Measurements from ENCODE around the gene KRT81.
"Not testable (repeated sequence)": the region's sequence is repeated elsewhere in the genome, so short reads cannot be mapped to it uniquely, and the experiment has no call there.

The KRT81 gene

DNA sequence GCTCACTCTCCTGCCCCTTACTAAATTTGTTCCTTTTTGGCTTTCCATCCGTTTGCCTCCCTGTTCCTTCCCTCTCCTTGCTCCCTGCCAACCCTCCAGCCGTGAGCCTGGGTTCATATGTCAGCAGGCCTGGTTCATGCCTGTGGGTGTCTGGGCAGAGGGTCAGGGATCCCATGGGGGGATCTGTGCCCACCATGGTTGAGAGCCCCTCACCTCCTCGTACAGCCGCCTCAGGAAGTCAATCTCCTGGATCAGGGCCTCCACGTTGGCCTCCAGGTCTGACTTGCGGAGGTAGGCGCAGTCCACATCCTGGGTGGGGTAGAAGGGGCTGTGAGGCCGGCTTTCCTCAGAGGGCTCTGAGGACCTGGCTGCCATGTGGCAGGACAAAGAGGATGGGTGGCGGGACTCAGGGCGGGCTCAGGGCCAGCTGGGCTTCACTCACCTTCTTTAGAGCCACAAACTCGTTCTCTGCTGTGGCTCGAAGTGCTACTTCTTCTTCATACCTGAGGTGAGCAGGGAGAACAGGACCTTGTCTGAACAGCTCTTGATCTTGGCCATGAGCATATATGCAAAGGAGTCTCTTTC, 26.2 kb upstream of the KRT81 start:
- no peak for DNase-seq (ENCODE audit: low read depth, low spot score)

DNA sequence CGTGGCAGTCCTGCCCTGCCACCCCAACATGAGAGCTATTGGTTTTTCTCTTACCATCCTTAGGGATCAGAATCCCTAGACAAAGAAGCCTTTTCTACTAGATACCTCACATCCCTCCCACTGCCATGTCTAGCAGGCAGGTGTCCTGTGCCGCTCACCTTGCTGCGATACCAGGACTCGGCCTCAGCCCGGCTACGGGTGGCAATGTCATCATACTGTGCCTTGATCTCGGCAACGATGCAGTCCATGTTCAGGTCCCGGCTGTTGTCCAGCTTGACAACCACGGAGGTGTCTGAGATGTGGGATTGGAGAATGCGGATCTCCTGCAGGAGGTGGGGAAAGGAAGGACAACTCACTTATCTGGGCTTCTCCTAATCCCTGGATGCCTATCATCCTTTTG, 25.4 kb upstream of the KRT81 start:
- no peak for DNase-seq (ENCODE audit: low read depth, low spot score)

DNA sequence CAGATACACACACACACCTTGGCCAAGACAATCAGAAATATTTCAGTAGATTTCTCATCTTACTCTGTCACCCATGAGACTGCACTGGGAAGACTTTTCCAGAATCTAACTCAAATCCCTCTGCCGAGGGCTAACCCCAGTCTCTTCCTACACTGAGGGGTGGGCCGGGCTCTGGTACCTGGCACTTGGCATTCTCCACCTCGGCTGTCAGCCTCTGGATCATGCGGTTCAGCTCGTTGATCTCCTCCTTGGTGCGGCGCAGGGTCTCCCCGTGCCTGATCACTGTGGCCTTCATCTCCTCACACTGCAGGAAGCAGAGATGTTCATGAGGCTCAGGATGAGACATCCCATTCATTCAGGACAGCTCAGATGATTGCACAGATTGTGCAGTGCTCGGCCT, 25.0 kb upstream of the KRT81 start:
- DNase-seq (ENCODE audit: low read depth, low spot score): no peak

DNA sequence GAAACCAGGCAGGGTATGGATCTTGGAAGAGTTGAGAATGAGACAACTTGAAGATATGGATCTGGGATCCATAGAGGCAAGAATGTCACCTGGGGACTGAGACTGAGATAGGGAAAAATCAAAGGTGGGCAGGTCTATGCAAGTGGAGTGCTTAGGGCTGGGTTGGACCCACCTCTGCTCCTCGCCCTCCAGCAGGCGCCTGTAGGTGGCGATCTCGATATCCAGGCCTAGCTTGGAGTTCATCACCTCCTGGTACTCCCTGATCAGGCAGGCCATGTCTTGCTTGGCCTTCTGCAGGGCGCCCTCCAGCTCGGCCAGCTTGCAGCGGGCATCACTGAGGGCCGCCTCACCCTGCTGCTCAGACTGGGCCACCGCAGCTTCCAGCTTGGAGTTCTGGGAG, 24.4 kb upstream of the KRT81 start:
- DNase-seq (ENCODE audit: low read depth, low spot score): not testable (repeated sequence)

DNA sequence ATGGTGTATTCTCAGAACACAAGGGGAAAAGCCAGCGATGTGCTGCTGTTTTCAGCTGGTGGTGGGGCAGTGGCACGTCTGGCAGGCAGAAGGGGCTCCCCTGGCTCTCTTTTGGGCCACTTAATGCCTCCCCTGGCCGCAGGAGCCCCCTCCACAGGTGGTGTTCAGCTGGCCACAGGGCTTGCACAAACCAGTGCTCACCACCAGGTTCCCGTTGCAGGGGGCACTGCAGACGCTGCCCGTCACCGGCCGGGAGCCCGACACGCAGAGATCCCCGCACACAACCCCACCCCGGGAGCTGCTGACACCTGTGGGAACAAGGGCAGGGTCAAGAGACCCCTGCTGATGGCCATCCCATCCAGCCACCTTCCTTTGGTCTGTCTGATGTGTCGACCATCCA, 23.2 kb upstream of the KRT81 start:
- DNase-seq (ENCODE audit: low read depth, low spot score): no peak

DNA sequence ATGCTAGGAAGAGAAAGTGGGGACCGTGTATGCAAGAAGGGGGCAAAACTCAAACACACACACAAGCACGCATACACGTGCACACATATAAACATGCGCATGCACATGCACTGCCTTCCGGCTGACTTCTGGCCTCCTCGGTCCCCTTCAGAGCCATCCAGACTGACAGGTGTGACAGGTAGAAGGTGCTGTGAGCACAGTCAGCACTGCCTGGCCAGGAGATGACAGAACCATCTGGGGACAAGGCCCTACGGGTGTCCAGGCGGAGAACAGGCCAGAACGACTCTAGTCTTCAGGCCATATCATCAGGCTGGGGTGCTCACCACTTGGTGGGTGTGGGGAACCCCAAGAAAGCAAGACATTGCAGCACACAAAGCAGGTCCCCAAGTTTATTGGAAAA, 22.6 kb upstream of the KRT81 start:
- no peak for DNase-seq (ENCODE audit: low read depth, low spot score)

DNA sequence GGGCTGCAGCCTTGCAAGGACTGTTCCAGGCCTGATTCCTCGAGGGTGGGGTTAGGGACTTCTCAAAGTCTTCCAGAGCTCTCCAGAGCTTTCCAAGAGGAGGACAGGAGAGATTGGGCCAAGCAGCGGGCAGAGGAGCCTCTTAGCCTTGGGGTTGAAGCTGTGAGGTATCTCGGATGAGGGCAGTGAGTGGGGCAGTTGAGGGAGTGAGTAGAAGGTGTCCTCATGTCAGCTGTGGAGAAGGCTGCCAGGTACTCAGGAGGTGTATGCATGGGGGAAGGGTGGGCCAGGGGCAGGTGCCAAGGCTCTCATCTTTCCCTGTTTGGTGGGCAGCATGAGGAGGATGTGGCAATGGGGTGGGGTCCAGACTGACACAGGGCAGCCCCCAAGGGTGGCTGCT, 22.1 kb upstream of the KRT81 start:
- no peak for DNase-seq (ENCODE audit: low read depth, low spot score)

DNA sequence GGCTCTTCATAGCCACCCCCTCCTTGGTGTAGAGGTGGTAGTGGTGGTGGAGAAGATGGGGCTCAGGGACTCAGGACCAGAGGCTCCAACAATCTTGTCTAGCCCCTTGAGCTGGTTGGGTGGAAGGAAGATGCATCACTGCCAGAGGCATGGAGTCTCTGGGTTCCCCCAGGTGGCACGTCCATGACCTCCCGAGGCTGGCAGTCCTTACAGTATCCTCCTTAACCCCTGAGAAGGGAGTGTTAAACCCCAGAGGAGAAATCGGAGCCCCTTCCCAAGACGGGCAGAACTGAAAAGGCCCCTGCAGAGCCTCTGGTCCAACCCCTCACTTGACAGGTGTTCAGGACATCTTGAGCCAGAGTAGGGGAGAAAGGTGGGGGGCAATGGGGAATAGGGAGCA, 20.8 kb upstream of the KRT81 start:
- no peak for DNase-seq (ENCODE audit: low read depth, low spot score)

DNA sequence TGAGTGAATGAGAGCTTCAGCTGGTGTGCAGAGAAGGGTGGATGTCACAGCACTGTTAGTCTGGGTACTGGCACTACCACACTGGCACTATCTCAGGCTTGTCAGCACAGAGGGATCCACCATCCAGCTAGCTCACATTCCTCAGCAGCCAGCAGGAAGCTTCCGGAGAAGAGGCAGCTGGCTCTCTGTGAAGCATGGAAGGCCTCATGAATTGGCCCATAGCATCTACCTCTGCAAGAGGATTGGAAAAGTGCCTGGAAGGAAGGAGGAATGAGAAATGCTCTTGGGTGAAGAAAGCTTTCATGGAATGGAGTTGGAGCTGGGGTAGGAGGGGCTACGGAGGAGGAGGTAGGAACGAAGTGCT, 19.9 kb upstream of the KRT81 start:
- DNase-seq (ENCODE audit: low read depth, low spot score): no peak

DNA sequence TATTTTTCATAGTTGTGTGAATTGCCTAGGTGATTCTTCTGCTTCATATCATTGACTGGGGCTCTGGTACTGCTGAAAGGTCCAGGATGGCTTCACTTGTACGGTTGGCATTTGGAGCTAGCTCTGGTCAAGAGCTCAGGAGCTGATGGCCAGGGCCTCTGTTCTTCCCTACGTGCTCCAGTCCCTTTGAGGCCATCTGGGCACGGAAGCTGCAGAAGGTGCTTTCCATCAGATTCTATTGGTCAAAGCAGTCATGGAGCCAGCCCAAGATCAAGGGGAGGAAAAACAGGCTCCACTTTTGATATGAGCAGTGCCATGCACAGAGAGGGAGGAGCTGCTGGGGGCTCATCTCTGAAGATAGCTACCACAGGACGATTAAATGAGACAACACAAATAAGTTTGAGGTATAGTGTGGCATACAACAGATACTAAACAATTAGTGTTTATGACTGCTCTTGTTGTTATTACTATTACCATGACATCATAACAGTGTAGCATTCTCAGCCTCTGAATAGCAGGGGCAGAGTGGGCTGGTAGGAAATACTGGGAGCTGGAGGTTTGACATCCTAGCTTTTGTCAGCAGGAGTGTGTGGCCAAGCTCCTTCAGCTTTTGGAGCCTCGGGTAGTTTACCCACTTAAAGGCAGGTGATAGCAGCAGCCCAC, 19.4 kb upstream of the KRT81 start:
- DNase-seq (ENCODE audit: low read depth, low spot score): no peak

DNA sequence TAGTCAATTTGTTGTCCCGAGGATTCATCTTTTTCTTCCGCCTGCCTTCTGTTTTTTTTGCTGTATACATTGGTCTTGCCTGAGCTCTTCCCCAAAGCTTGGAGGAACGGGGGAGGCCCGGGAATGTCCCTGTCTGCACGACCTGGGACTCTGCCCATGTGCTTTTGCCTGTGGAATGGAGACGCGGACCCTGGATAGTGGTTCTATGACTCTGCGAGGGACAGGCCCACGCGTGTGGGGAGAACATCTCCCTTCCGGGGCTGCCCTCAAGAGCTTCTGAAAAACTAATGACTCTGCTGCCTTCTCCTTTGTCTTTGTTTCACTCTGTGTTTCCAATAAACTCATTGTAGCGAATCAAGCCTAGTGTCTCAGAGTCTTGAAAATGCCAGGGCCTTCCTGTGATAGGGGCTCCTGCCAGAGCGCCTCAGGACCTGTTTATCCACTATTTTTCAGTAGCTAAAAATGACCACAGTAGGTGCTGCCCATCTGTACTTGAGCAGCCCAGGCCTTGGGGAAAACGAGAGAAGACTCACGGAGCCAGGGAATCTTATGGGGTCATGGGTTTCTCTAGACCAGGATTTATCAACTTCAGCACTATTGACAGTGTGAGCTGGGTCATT, 17.6 kb upstream of the KRT81 start:
- DNase-seq (ENCODE audit: low read depth, low spot score): no peak

DNA sequence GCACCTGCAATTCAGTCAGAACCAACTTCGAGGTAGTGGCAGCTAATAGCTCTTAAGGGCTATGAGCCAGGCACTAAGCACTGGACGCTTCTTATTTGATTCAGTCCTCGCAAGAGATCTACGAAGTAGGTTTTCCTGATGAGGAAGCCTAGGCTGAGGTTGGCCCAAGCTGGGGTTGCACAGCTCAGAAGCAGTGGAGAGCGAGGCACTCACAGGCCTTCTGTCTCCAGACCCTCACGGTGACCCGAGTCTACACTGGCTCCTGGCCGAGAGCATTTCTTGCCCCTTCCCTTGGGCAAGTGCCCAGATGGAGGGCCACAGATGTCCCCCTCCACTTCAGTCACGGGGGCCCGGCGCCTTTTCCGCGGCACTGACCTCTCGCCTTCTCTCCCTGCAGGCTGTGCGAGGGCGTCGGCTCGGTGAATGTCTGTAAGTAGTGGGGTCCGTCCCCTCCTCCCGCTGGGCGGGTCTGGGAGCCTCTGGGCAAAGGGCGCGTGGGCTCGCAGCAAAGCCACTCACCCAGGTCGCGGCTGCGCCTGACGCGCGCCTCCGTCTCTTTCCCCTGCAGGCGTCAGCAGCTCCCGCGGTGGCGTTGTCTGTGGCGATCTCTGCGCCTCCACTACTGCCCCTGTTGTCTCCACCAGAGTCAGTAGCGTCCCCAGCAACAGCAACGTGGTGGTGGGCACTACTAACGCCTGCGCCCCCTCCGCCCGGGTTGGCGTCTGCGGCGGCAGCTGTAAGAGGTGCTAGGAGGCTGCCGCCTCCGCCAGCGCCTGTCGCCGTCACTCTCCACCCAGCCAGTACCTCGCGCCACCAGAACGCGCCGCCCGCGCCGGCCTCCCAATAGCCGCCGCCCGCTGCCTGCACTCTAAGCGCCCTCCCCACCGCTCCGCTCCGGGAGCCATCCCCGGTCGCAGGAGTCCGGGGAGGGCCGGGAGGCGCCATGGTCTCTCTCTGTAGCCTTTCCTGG, 16.8 kb upstream of the KRT81 start:
- DNase-seq (ENCODE audit: low read depth, low spot score): no peak

DNA sequence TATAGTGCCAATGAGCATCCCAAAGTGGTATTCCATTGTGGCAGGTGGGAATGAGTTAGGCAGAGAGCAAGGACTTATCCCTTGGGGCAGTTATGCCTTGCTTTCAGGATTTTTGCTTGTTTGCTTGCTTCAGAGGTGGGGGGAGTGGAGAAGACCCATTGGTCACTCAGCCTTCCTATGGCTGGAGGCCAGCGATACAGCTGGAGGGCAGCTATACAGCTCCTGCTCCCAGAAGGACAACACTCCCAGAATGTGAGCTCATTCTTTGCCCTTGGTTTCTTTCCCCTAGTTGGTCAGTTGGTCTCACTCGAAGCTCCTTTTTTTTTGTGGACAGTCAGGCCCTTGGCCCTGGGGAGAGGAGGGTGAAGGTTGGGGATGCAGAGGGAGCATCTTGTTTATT, 15.4 kb upstream of the KRT81 start:
- no peak for DNase-seq (ENCODE audit: low read depth, low spot score)

DNA sequence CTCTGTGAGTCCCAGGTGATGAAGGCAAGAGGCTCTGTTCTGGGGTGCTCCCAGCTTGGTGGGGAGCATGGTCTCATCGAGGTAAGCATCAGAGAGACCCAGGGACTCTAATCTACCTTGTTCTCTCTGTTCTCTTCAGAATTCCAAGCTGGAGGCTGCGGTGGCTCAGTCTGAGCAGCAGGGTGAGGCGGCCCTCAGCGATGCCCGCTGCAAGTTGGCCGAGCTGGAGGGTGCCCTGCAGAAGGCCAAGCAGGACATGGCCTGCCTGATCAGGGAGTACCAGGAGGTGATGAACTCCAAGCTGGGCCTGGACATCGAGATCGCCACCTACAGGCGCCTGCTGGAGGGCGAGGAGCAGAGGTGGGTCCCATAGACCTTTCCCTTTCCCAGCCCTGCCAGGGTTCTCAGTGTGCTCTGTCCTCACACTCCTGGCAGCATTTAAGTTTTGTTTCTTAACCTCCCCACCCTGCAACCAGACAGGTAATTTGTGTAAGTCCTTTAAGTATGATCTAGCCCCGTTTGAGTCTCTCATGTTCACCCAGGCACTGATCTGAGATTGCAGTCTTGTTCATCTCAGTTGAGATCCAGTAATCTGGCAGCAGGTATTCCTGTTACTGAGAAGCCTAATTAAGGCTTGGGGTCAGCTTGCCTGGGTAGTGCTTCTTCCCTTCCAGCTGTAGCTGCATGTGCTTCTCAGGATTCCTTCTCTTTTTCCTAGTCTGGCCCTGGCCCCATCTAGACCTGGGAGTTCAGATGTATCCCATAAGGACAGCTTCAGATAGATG, 14.8 kb upstream of the KRT81 start:
- DNase-seq (ENCODE audit: low read depth, low spot score): no peak

DNA sequence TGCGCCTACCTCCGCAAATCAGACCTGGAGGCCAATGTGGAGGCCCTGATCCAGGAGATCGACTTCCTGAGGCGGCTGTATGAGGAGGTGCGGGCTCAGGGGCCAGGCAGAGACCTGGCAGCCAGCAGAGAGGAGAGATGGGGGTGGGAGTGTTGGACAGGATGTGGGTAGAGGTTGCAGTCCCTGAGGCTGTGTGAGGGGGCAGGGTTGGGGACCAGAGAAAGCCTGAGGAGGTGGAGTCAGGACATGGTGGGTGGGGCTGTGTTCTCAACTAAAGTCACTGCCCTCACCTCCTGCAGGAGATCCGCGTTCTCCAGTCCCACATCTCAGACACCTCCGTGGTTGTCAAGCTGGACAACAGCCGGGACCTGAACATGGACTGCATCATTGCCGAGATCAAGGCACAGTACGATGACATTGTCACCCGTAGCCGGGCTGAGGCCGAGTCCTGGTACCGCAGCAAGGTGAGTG, 13.6 kb upstream of the KRT81 start:
- not testable (repeated sequence) for DNase-seq (ENCODE audit: low read depth, low spot score)

DNA sequence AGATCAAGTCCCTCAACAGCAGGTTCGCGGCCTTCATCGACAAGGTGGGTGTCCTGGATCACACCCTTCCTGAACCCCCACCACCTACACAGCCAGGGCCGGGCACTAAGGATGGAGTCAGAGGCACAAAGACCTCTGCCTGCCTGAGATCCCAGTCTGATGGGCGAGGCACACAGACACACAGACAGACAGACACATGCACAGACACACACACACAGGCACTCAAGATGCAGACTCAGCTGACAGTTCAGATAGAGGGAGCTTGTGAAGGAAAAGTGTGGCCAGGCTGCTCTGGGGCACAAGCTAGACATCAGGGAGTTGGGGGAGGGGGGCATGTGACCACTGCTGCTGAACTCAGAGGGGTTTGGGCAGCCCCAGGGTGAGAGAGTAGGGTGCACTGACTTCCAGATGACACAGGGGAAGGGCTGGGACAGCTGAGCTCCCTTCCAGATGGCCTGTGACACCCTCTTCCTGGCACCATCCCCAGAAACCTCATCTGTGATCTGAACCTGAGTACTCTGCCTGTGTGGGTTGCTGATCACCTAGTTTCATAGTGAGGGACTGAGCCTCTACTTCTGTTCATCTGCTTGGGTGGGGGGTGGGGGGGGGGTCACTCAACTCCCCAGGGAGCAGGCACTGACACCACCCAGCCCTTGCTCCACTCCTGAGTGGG, 11.0 kb upstream of the KRT81 start:
- not testable (repeated sequence) for DNase-seq (ENCODE audit: low read depth, low spot score)

DNA sequence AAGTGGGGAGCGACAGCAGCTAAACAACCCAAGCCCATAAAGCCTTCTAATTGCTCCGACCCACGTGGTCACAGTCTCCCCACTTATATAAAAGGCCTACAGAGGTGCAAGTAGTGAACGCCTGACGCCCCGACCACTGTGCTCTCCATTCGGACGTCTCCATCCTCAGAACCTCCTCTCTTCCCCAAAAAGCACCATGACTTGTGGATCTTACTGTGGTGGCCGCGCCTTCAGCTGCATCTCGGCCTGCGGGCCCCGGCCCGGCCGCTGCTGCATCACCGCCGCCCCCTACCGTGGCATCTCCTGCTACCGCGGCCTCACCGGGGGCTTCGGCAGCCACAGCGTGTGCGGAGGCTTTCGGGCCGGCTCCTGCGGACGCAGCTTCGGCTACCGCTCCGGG, 10.4 kb upstream of the KRT81 start:
- not testable (repeated sequence) for DNase-seq (ENCODE audit: low read depth, low spot score)

DNA sequence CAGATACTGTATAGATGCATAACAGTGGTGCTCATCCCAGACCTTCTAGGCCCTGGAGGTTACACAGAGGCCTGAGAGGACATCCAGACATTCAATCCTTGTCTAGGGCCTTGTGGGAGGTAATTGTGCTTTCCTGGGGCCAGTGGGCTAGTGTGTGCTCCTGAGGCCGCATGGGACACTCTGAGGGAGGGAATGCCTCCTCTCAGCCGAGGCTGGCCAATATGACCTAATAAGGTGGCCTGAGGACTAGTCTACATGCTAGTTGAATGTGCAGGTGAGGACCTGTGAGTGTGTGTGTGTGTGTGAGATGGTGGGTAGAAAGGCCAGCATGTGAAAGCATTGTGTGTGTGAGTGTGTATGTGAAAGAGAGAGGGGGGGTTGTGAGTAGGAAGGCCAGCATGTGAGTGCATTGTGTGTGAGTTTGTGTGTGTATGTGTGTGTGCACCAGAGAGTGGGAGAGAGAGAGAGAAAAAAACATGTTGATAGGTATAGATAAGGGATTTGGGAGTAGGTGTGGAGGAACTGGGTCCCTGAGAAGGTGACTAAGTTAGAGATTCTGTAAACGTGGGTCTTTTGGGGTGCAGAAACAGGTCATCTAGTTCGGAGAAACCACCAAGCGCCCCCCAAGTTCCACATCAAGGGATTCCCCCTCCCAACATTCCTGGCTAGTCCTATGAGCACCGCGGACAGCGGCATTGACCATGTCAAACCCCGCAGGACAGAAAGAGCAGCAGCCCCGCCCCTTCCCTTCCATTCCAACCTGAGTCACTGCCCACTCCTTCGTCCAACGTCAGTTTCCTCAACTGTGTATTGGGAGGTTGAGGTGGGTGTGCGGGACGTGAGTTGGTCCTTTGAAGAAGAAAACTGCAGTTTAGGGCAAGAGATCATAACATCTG, 9.7 kb upstream of the KRT81 start:
- DNase-seq (ENCODE audit: low read depth, low spot score): no peak

DNA sequence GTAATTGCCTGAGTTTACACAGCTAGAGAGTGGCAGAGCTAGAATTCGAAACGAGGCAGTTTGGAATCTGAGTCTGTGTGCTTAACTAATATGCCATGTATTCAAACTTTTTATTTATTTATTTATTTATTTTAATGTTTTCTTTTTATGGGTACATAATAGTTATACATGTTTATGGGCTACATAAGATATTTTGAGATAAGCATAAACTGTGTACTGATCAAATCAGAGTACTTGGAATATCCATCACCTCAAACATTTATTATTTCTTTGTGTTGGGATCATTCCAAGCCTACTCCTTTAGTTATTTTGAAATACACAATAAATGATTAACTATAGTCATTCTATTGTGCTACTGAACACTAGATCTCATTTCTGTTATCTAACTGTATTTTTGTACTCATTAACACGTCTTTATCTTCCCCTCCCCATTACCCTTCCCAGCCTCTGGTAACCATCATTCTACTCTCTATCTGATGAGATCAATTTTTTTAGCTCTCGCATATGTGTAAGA, 7.4 kb upstream of the KRT81 start:
- DNase-seq (ENCODE audit: low read depth, low spot score): no peak
